ENCODE measurements around the gene PTPRJ. TPM values are rescaled to one million over a fixed set of nuclear protein-coding genes. Genes with fewer than 3 reads are reported as not detected.
A peak's percentile ranks its signal among the peaks of the same experiment; 100 is the strongest.

Gene PTPRJ
- total and polyA plus RNA-seq, 2 of the 13 experiments (the other 11 are each of a cell fraction or from before 2014, with no cell fraction given) = 1.0 to 1.2 TPM

DNA sequence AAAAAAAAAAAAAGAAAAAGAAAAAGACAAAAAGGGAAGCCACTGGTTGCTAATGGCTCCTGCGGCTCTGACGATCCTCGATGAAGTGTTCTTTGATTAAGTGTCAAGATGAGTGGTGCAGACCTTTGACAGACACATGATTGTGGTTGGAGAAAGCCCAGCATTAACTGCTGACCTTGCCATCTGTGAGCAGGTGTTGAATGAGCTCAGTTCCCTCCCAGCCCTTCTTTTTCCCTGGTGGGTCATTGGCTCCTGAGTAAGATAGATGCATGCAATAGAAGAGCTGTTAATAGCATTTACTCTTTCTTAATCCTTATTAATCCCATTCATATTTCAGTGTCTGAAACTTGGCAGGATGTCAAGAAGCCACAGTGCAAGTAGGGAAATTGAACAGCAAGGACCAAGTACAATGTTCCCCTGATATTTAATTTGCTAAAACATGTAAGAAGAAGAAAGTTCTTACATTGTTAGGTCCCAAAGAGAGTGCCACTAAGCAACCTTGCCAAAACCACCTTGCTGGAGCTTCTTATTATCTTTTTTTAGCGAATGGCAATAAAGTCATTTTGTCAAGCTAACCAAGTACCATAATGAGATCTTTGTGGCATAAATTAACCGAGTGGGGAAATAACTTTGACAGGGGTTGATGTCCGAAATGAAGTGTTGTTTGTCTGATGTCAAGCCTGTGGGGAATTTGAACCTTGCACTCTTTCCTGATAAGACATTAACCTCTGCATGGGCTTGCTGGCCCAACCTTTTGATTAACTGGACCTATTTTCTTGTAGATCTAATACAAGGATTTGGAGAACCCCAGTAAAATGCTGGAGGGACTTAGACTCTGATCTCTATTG, 113.7 kb downstream of the PTPRJ start (continued):
- TF ChIP-seq MLX (CRISPR knock-in tag; IDR thresholded peaks at IDR 0.05) (peak; percentile 17; the same call in 1 of the 2 replicates), TBX3 (IDR thresholded peaks at IDR 0.05; ENCODE audit: borderline replicate concordance) (0 out of 2 replicates have a peak, but pooled peaks have one; percentile 36), ZNF530 (CRISPR knock-in tag; IDR thresholded peaks at IDR 0.05; ENCODE audit: low read depth) (no peak), ARID3A (IDR thresholded peaks at IDR 0.05; ENCODE audit: low read depth, low read length) (peak; percentile 77; the same call in 1 of the 2 replicates), HNF4A (CRISPR knock-in tag; IDR thresholded peaks at IDR 0.05) (peak; percentile 93), HMG20A (CRISPR knock-in tag; IDR thresholded peaks at IDR 0.05; ENCODE audit: borderline replicate concordance) (peak; percentile 32; the same call in 1 of the 2 replicates), GATAD2A (CRISPR knock-in tag; IDR thresholded peaks at IDR 0.05) (peak; percentile 49), MTA1 (CRISPR knock-in tag; IDR thresholded peaks at IDR 0.05; ENCODE audit: borderline replicate concordance) (no peak), NR2F6 (IDR thresholded peaks at IDR 0.05) (0 out of 2 replicates have a peak, but pooled peaks have one; percentile 25), NR2F6 (CRISPR knock-in tag; IDR thresholded peaks at IDR 0.05) (no peak), WIZ (CRISPR knock-in tag; IDR thresholded peaks at IDR 0.05) (no peak), RCOR2 (CRISPR knock-in tag; IDR thresholded peaks at IDR 0.05) (0 out of 2 replicates have a peak, but pooled peaks have one; percentile 29), DPF2 (CRISPR knock-in tag; IDR thresholded peaks at IDR 0.05; ENCODE audit: borderline replicate concordance, low read depth) (peak; percentile 58; the same call in 1 of the 2 replicates), FOXM1 (CRISPR knock-in tag; IDR thresholded peaks at IDR 0.05) (no peak), EHMT2 (IDR thresholded peaks at IDR 0.05; ENCODE audit: borderline replicate concordance, low read depth, low read length) (peak; percentile 53; the same call in 1 of the 2 replicates), NFIB (CRISPR knock-in tag; IDR thresholded peaks at IDR 0.05; ENCODE audit: borderline replicate concordance) (no peak), ZSCAN29 (CRISPR knock-in tag; conservative IDR thresholded peaks at IDR 0.05) (0 out of 2 replicates have a peak, but pooled peaks have one; percentile 61), MEIS2 (CRISPR knock-in tag; IDR thresholded peaks at IDR 0.05) (peak; percentile 81), ZGPAT (CRISPR knock-in tag; IDR thresholded peaks at IDR 0.05) (no peak; the same call in 1 of the 2 replicates), MNT (IDR thresholded peaks at IDR 0.05) (no peak), MIXL1 (CRISPR knock-in tag; IDR thresholded peaks at IDR 0.05) (peak; percentile 55; the same call in 1 of the 2 replicates), MXD4 (CRISPR knock-in tag; IDR thresholded peaks at IDR 0.05) (no peak), MAFK (conservative IDR thresholded peaks at IDR 0.05 in 1 of 2, IDR thresholded peaks at IDR 0.05 in 1 of 2; ENCODE audit: low read length in 2 of 2) (peak; percentile 91 to 92)
- TF ChIP-seq, protein P1, sequence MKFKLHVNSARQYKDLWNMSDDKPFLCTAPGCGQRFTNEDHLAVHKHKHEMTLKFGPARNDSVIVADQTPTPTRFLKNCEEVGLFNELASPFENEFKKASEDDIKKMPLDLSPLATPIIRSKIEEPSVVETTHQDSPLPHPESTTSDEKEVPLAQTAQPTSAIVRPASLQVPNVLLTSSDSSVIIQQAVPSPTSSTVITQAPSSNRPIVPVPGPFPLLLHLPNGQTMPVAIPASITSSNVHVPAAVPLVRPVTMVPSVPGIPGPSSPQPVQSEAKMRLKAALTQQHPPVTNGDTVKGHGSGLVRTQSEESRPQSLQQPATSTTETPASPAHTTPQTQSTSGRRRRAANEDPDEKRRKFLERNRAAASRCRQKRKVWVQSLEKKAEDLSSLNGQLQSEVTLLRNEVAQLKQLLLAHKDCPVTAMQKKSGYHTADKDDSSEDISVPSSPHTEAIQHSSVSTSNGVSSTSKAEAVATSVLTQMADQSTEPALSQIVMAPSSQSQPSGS (CRISPR knock-in tag; IDR thresholded peaks at IDR 0.05) = peak; percentile 33; the same call in 1 of the 2 replicates
